HEK293T (cell line): ENCODE measurements around the gene DNAAF3.

Experiments
- ARNT ChIP-seq: fragments of 450-650 bp; IDR thresholded peaks from 2 replicates; pipeline ENCODE4 v1.6.1; 2017; ENCODE audit warnings: mild to moderate bottlenecking
- BHLHE40 ChIP-seq: fragments of 450-650 bp; IDR thresholded peaks from 2 replicates; pipeline ENCODE4 v1.6.1; 2016; ENCODE audit warnings: mild to moderate bottlenecking, moderate library complexity, borderline replicate concordance
- FOXA1 ChIP-seq: fragments of 450-650 bp; IDR thresholded peaks from 2 replicates; pipeline ENCODE4 v1.6.1; 2016; ENCODE audit warnings: mild to moderate bottlenecking
- HDGF ChIP-seq: fragments of 450-650 bp; IDR thresholded peaks from 2 replicates; pipeline ENCODE4 v1.6.1; 2017; ENCODE audit warnings: antibody characterized with exemption, borderline replicate concordance
- PKNOX1 ChIP-seq: fragments of 450-650 bp; IDR thresholded peaks from 2 replicates; pipeline ENCODE4 v1.6.1; 2016
- SP1 ChIP-seq: fragments of 450-650 bp; IDR thresholded peaks from 2 replicates; pipeline ENCODE4 v1.6.1; 2017
- SUZ12 ChIP-seq: fragments of 450-650 bp; IDR thresholded peaks from 2 replicates; pipeline ENCODE4 v1.6.1; 2016; ENCODE audit warnings: mild to moderate bottlenecking
- ZNF384 ChIP-seq: fragments of 450-650 bp; IDR thresholded peaks from 2 replicates; pipeline ENCODE4 v1.6.1; 2016

DNA sequence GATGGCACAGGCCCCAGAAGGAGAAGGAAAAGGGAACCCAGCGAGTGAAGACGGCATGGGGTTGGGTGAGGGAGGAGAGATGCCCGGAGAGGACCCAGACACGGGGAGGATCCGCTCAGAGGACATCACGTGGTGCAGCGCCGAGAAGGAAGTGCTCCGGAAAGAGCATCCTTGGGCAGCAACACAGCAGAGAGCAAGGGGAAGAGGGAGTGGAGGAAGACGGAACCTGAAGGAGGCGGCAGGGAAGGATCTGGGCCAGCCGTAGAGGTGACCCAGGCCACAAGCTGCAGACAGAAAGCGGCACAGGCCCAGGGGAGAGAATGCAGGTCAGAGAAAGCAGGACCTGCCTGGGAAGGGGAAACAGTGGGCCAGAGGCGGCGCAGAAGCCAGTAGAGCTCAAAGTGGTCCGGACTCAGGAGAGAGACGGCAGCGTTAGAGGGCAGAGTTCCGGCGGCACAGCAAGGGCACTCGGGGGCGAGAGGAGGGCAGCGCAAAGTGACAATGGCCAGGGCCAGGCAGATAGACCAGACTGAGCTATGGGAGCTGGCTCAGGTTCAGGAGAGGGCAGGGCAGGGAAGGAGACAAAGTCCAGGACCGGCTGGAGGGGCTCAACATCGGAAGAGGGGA lies 50.1 kb downstream of the DNAAF3 start:
- TF ChIP-seq SUZ12: no peak
- TF ChIP-seq SP1: no peak
- no peak for TF ChIP-seq ZNF384
- no peak for TF ChIP-seq ARNT
- TF ChIP-seq BHLHE40: no peak
- no peak for TF ChIP-seq HDGF
- no peak for TF ChIP-seq FOXA1
- TF ChIP-seq PKNOX1: no peak
